Stimulated activated CD4-positive, alpha-beta T cell treated with anti-CD3 and anti-CD28 coated beads, TNF-alpha, amount 100 ng/mL, for 1 hour (primary cell): Measurements from ENCODE around the gene UBE2E2.

ENCODE experiments used
- DNase-seq, 3 donors: peaks; one replicate each; pipeline ENCODE4 v3.0.0-alpha.2; 2020; ENCODE audit warnings: low read depth in 3 of 3, low spot score in 1 of 3

UBE2E2 gene

GRCh38 chr3:23437484-23438145 is 234.5 kb downstream of the UBE2E2 start:
- DNase-seq, result no peak

DNA sequence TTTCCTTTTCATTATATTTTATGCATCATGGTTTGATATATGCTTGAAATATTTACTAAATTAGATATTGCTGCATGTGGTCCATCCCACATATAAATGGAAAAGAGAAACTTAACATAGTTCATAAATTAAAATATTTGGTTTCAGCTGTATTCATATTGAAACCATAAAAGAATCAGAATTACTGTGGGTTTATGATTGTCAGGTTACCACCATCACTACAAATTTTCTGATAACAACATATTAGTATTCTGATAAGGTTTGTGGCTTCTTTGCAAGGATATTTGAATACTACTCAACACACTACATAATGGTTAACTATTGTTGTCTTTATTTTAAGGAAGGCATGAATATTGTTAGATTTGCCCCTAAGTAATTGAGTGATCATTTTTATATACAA is 235.5 kb downstream of the UBE2E2 start:
- no peak for DNase-seq

- no peak for DNase-seq
Observed at GRCh38 chr3:23439080-23439479, 236.0 kb downstream of the UBE2E2 start.

DNA sequence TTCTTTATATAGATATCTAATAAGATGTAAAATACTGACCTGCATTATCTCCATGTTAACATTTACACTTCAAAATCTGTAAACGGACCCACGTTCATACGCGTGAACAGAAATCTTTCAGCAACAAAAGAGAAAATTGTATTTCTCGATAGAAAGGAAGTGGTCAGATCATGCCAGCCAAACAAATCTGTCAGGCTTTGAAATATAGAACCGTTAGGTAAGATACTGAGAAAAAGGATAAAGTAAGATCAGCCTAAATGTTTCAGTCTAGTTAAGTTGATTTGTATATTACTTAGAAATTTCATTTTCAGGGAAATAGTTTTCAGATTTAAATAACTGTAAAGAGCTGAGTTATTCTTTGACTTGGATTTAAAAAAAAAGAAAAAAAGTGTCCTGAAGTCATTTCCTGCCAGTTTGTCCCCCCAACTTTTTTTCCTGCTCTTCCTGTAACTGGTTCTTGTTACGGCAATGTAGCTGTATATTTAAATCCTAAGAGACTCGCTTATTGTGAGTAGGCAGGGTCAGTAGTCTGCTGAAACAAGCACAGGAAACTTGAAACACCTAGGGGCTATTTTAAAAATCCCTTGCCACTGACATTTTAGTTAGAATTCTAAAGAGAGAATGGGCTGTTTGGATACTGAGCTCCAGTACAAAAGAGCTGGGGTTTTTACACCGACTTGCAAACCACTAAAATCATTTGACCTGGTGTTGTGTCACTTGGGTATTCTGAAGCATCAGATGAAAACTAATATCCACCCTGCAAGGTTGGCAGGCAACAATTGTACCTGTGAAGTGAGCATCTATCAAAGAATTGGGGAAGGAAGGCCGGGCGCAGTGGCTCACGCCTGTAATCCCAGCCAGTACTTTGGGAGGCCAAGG is 237.5 kb downstream of the UBE2E2 start:
- DNase-seq, result no peak

DNA sequence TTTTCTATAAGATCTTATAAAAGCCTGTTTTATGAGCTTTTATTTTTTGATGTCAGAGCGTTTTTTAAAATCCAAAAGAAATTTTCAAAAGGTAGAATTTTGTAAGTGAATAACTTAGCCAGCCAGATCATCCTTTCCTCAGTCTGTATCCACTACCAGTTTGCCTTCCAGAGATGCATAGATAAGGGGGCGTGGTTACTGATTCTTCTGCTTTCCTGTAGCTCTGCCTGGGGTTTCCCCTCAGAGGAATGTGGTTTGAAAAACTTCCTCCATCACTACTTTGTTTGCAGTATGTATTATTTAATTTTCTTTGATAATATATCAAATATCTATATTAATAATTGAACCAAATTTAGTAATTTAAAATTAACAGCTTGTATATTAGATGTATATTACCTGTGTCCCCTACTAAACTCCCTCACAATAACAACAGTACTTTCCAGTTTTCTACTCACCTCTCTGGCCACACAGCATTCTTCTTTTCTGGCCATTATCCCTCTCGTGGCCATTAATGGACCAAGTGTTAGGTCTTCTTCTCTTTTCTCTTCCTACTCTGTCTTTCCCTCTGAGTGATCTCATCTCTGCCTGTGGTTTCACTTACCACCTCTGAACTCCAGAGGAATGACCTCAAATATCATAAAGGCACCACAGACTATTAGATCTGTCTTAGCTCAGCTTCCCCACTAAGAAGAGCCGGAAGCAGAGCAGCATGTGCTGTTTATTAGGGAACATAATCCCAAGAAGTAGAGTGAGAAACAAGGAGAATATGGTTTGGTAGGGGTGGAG is 239.7 kb downstream of the UBE2E2 start:
- DNase-seq, result no peak

DNA sequence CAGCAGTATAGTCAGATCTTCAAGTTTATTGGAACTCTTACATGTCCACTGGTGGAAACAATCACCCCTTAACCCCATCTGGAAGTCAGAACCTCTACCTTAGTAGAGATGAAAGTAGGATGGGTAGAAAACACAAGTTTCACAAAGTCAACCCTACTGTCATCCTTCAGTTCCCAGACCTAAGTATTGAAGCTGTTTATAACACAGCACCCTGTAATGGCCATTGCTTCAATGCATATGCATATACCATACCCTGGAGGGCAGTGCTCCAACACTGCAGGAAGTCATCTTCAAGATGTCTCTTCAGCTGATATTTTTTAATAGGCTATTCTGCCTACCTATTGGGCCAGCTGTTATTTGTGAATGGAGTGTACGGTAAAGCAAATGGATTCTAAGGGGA is 241.3 kb downstream of the UBE2E2 start:
- DNase-seq, result no peak

- DNase-seq, result no peak
Observed at GRCh38 chr3:23446301-23446700, 243.2 kb downstream of the UBE2E2 start.

DNA sequence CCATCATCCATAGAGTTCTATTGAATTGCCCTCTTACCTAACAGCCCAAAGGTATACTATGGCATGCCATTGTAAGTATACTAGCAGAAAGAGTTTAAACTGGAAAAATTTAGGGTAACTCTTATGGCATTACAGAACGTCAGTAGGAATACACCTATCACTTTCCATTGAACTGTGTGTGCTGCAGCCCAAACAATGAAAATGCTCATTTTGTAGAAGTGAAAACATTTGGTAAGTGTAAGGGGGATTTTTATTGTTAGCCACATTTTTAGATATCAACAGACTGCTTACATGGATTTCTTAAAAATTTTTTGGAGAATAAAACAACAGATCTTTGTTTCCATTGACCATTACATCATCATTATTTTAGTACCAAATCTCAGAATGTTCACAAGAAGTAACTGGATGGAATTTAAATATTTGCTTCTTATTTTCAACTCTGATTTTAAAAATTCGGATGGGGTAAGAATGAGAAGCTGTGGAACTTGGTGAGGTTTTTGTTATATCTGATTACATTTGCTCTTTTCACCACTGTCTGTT is 245.9 kb downstream of the UBE2E2 start:
- DNase-seq, result no peak

DNA sequence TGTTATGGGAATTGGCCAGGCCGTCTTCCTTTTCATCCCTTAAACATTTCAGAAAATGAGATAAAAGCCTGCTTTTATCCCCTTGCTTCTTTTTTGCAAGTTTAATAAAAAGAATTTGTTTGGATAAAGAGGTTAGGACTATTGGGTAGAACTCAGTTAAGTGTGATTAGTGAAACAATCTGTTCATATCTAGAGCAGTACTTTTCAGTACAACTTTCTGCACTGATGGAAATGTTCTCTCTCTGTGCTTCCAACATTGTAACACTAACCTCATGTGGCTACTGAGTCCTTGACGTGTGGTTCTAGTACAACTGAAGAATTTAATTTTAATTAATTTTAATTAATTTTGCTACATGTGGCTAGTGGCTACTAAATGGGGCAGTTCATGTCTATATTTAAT is 246.9 kb downstream of the UBE2E2 start:
- no peak for DNase-seq

DNA sequence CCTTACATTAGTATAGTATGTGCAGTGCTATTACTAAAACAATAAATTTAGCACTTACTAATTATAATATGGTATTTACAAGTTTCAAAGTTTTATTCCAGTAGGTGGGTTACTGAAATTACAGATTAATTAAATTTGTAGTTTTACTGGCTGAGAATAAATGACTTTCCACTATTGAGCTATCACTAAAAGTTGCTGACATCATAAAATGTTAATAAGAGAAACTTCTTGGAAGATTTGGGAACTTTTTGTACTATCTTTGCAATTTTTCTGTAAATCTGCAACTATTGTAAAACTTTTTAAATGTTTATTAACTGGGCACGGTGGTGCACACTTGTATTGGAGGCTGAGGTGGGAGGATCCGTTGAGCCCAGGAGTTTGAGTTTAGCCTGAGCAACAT is 247.7 kb downstream of the UBE2E2 start:
- DNase-seq, result no peak

DNA sequence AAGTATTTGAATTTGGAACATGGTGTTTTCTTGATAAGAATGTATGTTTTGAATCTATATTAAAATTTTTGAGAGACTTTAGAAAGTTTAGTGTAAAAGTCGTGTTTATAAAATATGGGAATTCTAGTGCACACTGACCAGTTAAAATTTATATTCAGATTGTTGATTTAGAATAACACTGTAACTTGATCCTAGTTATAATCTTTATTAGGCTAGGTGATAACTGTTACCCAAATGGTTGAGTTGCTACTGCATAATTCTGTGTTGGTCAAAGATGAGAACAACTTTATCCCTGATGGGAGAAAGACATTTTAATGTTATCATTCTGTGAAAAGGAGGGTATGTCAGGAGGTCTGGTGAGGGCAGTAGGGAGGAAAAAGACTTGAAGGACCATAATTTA is 249.3 kb downstream of the UBE2E2 start:
- no peak for DNase-seq

GRCh38 chr3:23455084-23455483 is 252.0 kb downstream of the UBE2E2 start:
- DNase-seq, result no peak

DNA sequence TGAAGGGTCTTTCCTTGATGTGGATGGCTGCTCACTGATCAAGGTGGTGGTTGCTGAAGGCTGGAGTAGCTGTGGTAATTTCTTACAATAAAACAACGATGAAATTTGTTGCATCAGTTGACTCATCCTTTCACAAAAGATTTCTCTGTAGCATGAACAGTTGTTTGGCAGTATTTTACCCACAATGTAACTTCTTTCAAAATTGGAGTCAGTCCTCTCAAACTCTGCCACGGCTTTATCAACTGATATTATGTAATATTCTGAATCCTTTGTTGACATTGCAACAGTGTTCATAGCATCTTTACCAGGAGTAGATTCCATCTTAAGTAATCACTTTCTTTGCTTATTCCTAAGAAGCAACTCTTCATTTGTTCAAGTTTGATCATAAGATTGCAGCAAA is 252.6 kb downstream of the UBE2E2 start:
- no peak for DNase-seq

DNA sequence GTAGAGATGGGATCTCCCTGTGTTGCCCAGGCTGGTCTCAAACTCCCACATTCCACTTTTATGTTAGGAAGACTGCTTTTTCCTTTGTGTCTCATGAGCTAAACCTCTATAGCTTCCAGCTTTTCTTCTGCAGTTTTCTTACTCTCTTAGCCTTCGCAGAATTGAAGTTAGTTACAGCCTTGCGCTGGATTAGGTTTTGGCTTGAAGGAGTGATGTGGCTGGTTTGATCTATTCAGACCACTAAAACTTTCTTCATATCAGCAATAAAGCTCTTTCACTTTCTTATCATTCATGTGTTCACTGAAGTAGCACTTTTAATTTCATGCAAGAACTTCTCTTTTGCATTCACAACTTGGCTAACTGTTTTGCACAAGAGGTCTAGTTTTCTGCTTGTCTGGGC is 254.6 kb downstream of the UBE2E2 start:
- no peak for DNase-seq

DNA sequence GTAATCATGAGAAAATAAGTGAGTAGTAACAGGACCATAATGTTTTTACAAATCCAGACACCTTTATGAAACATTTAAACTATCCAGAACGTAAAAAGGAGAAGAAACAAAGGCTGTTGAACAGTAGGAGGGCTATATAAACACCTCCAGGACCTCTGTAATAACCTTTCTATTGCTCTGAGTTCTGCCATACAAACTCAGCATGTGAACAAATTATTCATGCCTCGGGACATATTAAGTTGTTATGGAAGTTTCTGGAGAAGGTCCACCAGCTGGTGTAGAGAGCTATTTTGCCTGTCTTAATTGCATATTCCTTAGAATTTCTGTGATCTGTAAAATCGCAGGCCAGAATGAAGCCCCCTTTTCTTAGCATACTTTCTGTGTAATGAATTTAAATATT is 256.3 kb downstream of the UBE2E2 start:
- no peak for DNase-seq

DNA sequence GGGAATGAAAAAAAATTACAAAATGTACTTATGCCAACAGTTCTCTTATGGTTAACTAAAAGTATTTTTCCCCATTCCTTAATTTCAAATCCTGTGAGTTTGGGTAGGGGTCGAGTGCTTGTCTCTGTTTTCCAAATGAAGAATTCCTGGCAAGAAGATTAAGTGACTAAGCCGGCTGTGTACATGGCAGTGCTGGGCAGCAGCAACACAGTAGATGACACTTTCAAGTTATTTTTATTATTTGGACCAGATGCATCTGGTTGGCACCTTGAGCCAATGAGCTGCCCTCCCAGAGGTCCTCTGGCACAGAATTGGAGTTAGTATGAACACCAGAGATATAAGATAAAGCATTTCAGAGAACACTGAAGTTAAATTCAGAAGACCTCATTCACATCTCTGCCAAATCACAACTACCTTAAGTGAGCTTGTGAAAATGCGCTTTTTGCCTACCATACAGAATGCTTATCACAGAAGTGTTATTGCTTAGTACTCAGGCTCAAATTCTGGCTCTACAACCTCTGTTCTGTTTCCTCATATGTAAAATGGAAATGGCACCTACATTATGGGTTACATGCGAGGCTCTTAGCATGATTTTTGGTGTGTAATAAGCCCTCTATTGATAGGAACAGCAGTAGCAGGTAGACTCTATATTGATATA is 256.9 kb downstream of the UBE2E2 start:
- DNase-seq, result no peak

DNA sequence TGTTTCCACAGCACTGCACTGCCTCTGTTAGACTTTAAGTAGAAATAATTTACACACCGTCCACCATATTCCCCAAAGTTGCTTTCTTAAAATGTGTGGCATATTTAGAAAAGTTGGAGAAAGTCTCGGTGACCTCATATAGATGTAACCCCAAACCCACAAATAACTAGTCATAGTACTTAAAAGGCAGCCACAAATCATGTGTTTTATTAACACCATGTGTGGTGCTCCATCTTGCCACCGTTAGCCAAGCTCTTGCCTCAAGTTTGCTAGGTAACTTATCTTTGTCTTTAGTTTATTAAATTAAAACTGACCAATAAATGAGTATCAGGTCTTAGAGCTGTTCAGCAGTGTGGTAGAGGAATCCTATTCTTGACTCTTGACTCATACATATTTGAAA is 257.9 kb downstream of the UBE2E2 start:
- no peak for DNase-seq

GRCh38 chr3:23463791-23464190 is 260.7 kb downstream of the UBE2E2 start:
- no peak for DNase-seq

DNA sequence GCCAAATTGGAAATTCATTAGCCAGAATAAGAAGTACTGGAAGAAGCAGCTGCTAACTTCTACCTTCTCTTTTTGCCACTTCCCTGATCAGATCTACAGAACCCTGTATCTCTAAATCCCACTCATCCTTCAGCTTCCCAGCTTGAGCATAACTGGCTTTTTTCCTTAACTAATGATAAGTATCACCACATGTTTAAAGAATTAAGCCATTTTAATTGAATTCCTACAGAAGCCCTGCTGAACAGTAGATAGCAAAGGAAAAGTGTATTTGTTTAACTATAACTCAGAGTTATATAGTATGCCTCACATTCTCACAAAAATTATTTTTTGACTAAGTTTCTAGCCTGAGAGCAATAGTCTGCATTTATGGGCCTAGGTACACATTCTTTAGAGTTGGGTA is 262.4 kb downstream of the UBE2E2 start:
- DNase-seq, result no peak

DNA sequence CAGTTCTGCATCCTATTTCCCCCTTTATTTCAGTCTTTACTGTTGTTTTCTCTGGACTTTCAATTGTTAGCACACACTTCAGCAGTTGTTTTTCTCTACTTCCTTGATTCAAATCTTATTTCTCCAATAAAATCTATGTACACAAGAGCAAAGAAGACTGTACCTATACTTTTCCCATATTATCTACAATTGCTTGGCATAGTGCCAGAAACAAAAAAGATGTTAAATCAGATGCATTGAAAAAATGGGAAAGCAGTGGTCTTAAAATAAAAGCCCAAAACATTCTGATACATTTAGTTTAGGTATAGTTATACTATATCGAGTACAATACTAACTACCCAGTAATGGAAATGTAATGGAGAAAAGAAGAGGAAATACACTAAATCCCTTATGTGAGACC is 265.1 kb downstream of the UBE2E2 start:
- DNase-seq, result no peak
